22Rv1 (cell line): ENCODE results near the gene ALPG.
"Not testable (repeated sequence)": the region's sequence is repeated elsewhere in the genome, so short reads cannot be mapped to it uniquely, and the experiment has no call there.

Experiments used
- H3K27ac ChIP-seq: fragments of 450-650 bp; 2 replicates; pipeline ENCODE4 v1.5.1; 2017
- CTCF ChIP-seq: fragments of 450-650 bp; IDR thresholded peaks from 2 replicates; pipeline ENCODE4 v1.5.1; 2017; ENCODE audit warnings: mild to moderate bottlenecking
- ZFX ChIP-seq: fragments of 450-650 bp; IDR thresholded peaks from 2 replicates; pipeline ENCODE4 v1.6.1; 2017; ENCODE audit warnings: antibody characterized with exemption, borderline replicate concordance

Gene ALPG

GRCh38 chr2:232387451-232388171 is 19.0 kb upstream of the ALPG start:
- TF ChIP-seq ZFX, result no peak
- no peak overlapping the region for H3K27ac ChIP-seq

- no peak for TF ChIP-seq CTCF
- no peak for TF ChIP-seq ZFX
- no peak overlapping the region for H3K27ac ChIP-seq
These were observed 18.2 kb upstream of the ALPG start for GRCh38 chr2:232388324-232388891.

GRCh38 chr2:232389327-232389726 is 17.3 kb upstream of the ALPG start:
- no peak for TF ChIP-seq CTCF
- TF ChIP-seq ZFX, result no peak
- no peak overlapping the region for H3K27ac ChIP-seq

- TF ChIP-seq CTCF (no peak), ZFX (no peak)
- H3K27ac ChIP-seq, result no peak overlapping the region
These were observed 16.0 kb upstream of the ALPG start for GRCh38 chr2:232390661-232391060.

DNA sequence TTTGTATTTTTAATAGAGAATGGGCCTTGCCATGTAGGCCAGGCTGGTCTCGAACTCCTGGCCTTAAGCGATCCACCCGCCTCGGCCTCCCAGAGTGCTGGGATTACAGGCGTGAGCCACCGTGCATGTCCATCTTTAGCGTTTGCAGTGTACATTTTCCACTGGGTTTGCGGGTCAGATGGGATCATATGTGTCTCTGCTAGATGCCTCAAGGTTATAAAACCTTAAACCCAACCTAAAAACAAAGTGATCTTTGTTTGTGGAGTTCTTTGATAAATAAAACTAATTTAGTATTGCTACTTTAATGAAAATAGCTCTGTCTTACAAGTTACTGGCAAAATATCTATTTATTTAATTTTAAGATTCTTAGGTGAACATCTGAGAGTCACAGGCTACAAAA is 13.1 kb upstream of the ALPG start:
- H3K27ac ChIP-seq, result no peak overlapping the region
- TF ChIP-seq CTCF (no peak), ZFX (no peak)

- H3K27ac ChIP-seq, result not testable (repeated sequence)
These were observed 12.2 kb upstream of the ALPG start for GRCh38 chr2:232394431-232394830.

GRCh38 chr2:232395586-232395985 is 11.1 kb upstream of the ALPG start:
- H3K27ac ChIP-seq, result no peak overlapping the region
- no peak for TF ChIP-seq CTCF
- no peak for TF ChIP-seq ZFX

GRCh38 chr2:232396683-232397082 is 10.0 kb upstream of the ALPG start:
- TF ChIP-seq CTCF (no peak), ZFX (no peak)
- no peak overlapping the region for H3K27ac ChIP-seq
